ENCODE measurements around the gene MYL4. TPM values are rescaled to one million over a fixed set of nuclear protein-coding genes. Genes with fewer than 3 reads are reported as not detected.

Gene MYL4
- total and polyA plus RNA-seq, 12 donors: 0.36 to 4.9 (median 0.98) TPM; not detected in 6

GRCh38 chr17:47225436-47225858 lies 16.3 kb downstream of the MYL4 start:
- Histone ChIP-seq H3K9me3 (replicated peaks in 1 of 3) (no peaks in the 10 kb centered on the region), H3K4me3 (no peak overlapping the region), H3K27ac (peak overlapping the region; percentile 52 to 88 (median 64)), H3K27me3 (no peaks in the 10 kb centered on the region), H3K36me3 (replicated peaks in 1 of 2) (no peaks in the 10 kb centered on the region), H3K4me1 (replicated peaks in 1 of 2) (peaks cover 6 to 27% of the 10 kb centered on the region in 2 donors)
- no peak for TF ChIP-seq POLR2A (IDR thresholded peaks at IDR 0.05)
- TF ChIP-seq, protein P1, sequence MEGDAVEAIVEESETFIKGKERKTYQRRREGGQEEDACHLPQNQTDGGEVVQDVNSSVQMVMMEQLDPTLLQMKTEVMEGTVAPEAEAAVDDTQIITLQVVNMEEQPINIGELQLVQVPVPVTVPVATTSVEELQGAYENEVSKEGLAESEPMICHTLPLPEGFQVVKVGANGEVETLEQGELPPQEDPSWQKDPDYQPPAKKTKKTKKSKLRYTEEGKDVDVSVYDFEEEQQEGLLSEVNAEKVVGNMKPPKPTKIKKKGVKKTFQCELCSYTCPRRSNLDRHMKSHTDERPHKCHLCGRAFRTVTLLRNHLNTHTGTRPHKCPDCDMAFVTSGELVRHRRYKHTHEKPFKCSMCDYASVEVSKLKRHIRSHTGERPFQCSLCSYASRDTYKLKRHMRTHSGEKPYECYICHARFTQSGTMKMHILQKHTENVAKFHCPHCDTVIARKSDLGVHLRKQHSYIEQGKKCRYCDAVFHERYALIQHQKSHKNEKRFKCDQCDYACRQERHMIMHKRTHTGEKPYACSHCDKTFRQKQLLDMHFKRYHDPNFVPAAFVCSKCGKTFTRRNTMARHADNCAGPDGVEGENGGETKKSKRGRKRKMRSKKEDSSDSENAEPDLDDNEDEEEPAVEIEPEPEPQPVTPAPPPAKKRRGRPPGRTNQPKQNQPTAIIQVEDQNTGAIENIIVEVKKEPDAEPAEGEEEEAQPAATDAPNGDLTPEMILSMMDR (IDR thresholded peaks at IDR 0.05): no peak
- WGBS, 4 donors: 20 to 31% (median 25%) methylated on average over 3 of the region's 3 CpGs
- peak; percentile 68 to 92 (median 86) for DNase-seq
- intact Hi-C loops (cut with DNase I): no loop called here

- no peak for TF ChIP-seq POLR2A (IDR thresholded peaks at IDR 0.05)
- TF ChIP-seq, protein P1 (IDR thresholded peaks at IDR 0.05): no peak
- Histone ChIP-seq H3K27ac (peak overlapping the region; percentile 52 to 88 (median 64)), H3K4me3 (no peak overlapping the region), H3K4me1 (replicated peaks in 1 of 2) (peaks cover 6 to 27% of the 10 kb centered on the region in 2 donors), H3K27me3 (no peaks in the 10 kb centered on the region), H3K36me3 (replicated peaks in 1 of 2) (no peaks in the 10 kb centered on the region), H3K9me3 (replicated peaks in 1 of 3) (no peaks in the 10 kb centered on the region)
- intact Hi-C loops (cut with DNase I): no loop called here
- WGBS, 4 donors: 94 to 97% (median 96%) methylated on average over 2 of the region's 2 CpGs
- no peak for DNase-seq
Observed at GRCh38 chr17:47225911-47226688, 17.0 kb downstream of the MYL4 start.

DNA sequence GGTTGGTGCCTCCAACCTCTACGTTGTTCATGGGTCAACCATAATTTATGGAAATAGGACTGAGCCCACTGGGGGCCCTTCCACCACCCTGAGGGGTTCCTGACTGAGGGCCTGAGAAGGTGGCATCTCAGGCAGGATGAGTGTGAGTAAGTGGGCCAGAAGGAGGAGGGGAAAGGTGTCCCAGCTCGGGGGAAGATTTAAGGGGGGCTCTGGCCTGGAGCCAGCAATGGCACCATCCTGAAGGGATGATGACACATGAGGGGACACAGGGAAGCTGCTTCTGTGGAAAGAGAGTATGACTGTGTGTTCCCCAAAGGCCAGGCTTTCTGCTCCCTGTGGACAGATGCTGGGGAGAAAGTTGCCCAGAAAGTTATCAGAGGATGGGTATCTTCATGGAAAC lies 18.7 kb downstream of the MYL4 start:
- no peak for TF ChIP-seq POLR2A (IDR thresholded peaks at IDR 0.05)
- TF ChIP-seq, protein P1 (IDR thresholded peaks at IDR 0.05): no peak
- no peaks in the 10 kb centered on the region for H3K36me3 ChIP-seq (replicated peaks in 1 of 2)
- H3K4me3 ChIP-seq: no peak overlapping the region
- intact Hi-C loops (cut with DNase I): loop anchor here in 1 of 2 donors (2.0 kb wide), 1 partner anchor 87 kb away; no protein-coding TSS in a partner anchor
- H3K27ac ChIP-seq: no peak overlapping the region
- no peaks in the 10 kb centered on the region for H3K9me3 ChIP-seq (replicated peaks in 1 of 3)
- WGBS, 4 donors: 79 to 94% (median 85%) methylated on average over 2 of the region's 2 CpGs
- DNase-seq: no peak
- H3K27me3 ChIP-seq: no peaks in the 10 kb centered on the region
- peaks cover 6 to 27% of the 10 kb centered on the region in 2 donors for H3K4me1 ChIP-seq (replicated peaks in 1 of 2)

- TF ChIP-seq POLR2A (IDR thresholded peaks at IDR 0.05): no peak
- TF ChIP-seq, protein P1 (IDR thresholded peaks at IDR 0.05): peak; percentile 90 to 99 (median 98)
- H3K36me3 ChIP-seq (replicated peaks in 1 of 2): no peaks in the 10 kb centered on the region
- H3K9me3 ChIP-seq (replicated peaks in 1 of 3): no peaks in the 10 kb centered on the region
- no peaks in the 10 kb centered on the region for H3K27me3 ChIP-seq
- peak; percentile 82 to 96 (median 91) for DNase-seq
- WGBS, 4 donors: 10 to 13% (median 12%) methylated on average over 22 of the region's 22 CpGs
- intact Hi-C loops (cut with DNase I): loop anchor here (2.0 to 10.0 kb wide), 3 partner anchors 55 to 88 kb away; no protein-coding TSS in a partner anchor
- peak overlapping the region in 2 of 5 donors; percentile 8 to 18 for H3K27ac ChIP-seq
- H3K4me1 ChIP-seq (replicated peaks in 1 of 2): peaks cover 5 to 23% of the 10 kb centered on the region in 2 donors
- H3K4me3 ChIP-seq: peak overlapping the region in 1 of 4 donors; percentile 4
Observed at GRCh38 chr17:47229535-47230443, 20.6 kb downstream of the MYL4 start.
